H1 (cell line): ENCODE data around the gene ACVR2A. TPM values are rescaled to one million over a fixed set of nuclear protein-coding genes. Genes with fewer than 3 reads are reported as not detected.

ENCODE experiments used
- CTCF ChIA-PET: fragments of 300-600 bp; sonication (Branson Sonifier 250); formaldehyde crosslinking; loops from one replicate; lab custom pipeline; 2021; ENCODE audit not compliant: partially characterized antibody; lab: Charles Lee
- POLR2A ChIA-PET: fragments of 300-600 bp; sonication (Branson Sonifier 250); formaldehyde crosslinking; loops from one replicate; lab custom pipeline; 2021; ENCODE audit warnings: inconsistent platforms; ENCODE audit not compliant: partially characterized antibody; lab: Charles Lee
- DNase-seq, 2 experiments: peaks; one replicate each; pipeline versions ENCODE4 v3.0.0 to v3.0.0-alpha.2; 2010 to 2022; ENCODE audit warnings: low spot score in 2 of 2, low read depth in 1 of 2, mixed read lengths in 1 of 2
- FAIRE-seq: peaks from 2 replicates; lab custom pipeline; 2011; peaks lifted over from hg19 to GRCh38; lab: Jason Lieb, UNC
- H2AFZ ChIP-seq: 2 replicates; pipeline ENCODE4 v1.8.1; 2012; ENCODE audit warnings: low read length, inconsistent platforms
- H2AK5ac ChIP-seq: 2 replicates; pipeline ENCODE4 v1.6.1; 2013; ENCODE audit warnings: low read depth, low read length
- H2BK120ac ChIP-seq: replicated peaks from 2 replicates; pipeline ENCODE3; 2013; ENCODE audit warnings: low read depth, low read length, inconsistent platforms
- H2BK12ac ChIP-seq: 2 replicates; pipeline ENCODE4 v1.6.1; 2013; ENCODE audit warnings: low read depth, low read length
- H2BK15ac ChIP-seq: 2 replicates; pipeline ENCODE4 v1.6.1; 2013; ENCODE audit warnings: low read length
- H2BK20ac ChIP-seq: 2 replicates; pipeline ENCODE4 v1.6.1; 2013; ENCODE audit warnings: low read length
- H2BK5ac ChIP-seq: 2 replicates; pipeline ENCODE4 v1.6.1; 2013; ENCODE audit warnings: low read depth, low read length
- H3K14ac ChIP-seq: 2 replicates; pipeline ENCODE4 v1.6.1; 2013; ENCODE audit warnings: inconsistent platforms; ENCODE audit not compliant: insufficient read length
- H3K18ac ChIP-seq: 2 replicates; pipeline ENCODE4 v1.6.1; 2013; ENCODE audit warnings: low read length; ENCODE audit errors: extremely low read depth
- H3K23ac ChIP-seq: 2 replicates; pipeline ENCODE4 v1.6.1; 2013; ENCODE audit warnings: inconsistent platforms; ENCODE audit not compliant: insufficient read length
- H3K23me2 ChIP-seq: 2 replicates; pipeline ENCODE4 v1.6.1; 2013; ENCODE audit warnings: low read depth, low read length
- H3K27ac ChIP-seq: 2 replicates; pipeline ENCODE4 v1.6.1; 2011; ENCODE audit warnings: low read depth, low read length, inconsistent platforms
- H3K27me3 ChIP-seq, 4 experiments: replicated peaks in 1 of 4; 1 replicate in 1 of 4; 2 replicates in 3 of 4; pipeline versions ENCODE4 v1.6.1 to v1.8.1; 2011 to 2013; ENCODE audit warnings: low read length in 3 of 4, mild to moderate bottlenecking in 3 of 4, inconsistent platforms in 2 of 4, mixed read lengths in 2 of 4, moderate library complexity in 1 of 4; ENCODE audit not compliant: control insufficient read depth in 3 of 4, insufficient read depth in 3 of 4; ENCODE audit errors: extremely low read depth in 1 of 4
- H3K36me3 ChIP-seq, 4 experiments: 2 replicates each; pipeline versions ENCODE4 v1.6.1 to v1.8.1; 2011 to 2013; ENCODE audit warnings: mild to moderate bottlenecking in 4 of 4, low read length in 3 of 4, moderate library complexity in 2 of 4, control low read depth in 1 of 4, inconsistent platforms in 1 of 4; ENCODE audit not compliant: insufficient read depth in 4 of 4, control insufficient read depth in 2 of 4
- H3K4ac ChIP-seq: replicated peaks from 2 replicates; pipeline ENCODE3; 2013; ENCODE audit warnings: low read length, low read depth, mixed read lengths, inconsistent platforms; ENCODE audit not compliant: insufficient read length
- H3K4me1 ChIP-seq, 4 experiments: replicated peaks in 1 of 4; 1 replicate in 1 of 4; 2 replicates in 3 of 4; pipeline versions ENCODE4 v1.6.1 to v1.8.1; 2011 to 2013; ENCODE audit warnings: low read length in 3 of 4, inconsistent platforms in 2 of 4, mixed read lengths in 1 of 4; ENCODE audit not compliant: insufficient read depth in 4 of 4, control insufficient read depth in 3 of 4
- H3K4me2 ChIP-seq, 2 experiments: 2 replicates each; pipeline versions ENCODE4 v1.6.1 to v1.8.1; 2011 to 2013; ENCODE audit warnings: low read depth in 2 of 2, low read length in 2 of 2, control low read depth in 1 of 2, inconsistent platforms in 1 of 2, mild to moderate bottlenecking in 1 of 2; ENCODE audit not compliant: insufficient read depth in 1 of 2
- H3K4me3 ChIP-seq, 4 experiments: fragments of 200-600, 300-600 bp in 1 of 4; sonication (generic), shearing (Covaris generic), sonication (Bioruptor Twin) in 1 of 4; 2 replicates each; pipeline versions ENCODE4 v1.5.1 to v1.8.1; 2011 to 2016; ENCODE audit warnings: low read length in 4 of 4, low read depth in 3 of 4, control low read depth in 2 of 4, inconsistent platforms in 2 of 4, mild to moderate bottlenecking in 2 of 4, mixed read lengths in 1 of 4, moderate library complexity in 1 of 4; ENCODE audit not compliant: insufficient read depth in 2 of 4; ENCODE audit errors: extremely low read depth in 1 of 4
- H3K56ac ChIP-seq: replicated peaks from 2 replicates; pipeline ENCODE3; 2013; ENCODE audit warnings: low read depth, mild to moderate bottlenecking, mixed read lengths, low read length, inconsistent platforms; ENCODE audit not compliant: insufficient read length
- H3K79me1 ChIP-seq: 2 replicates; pipeline ENCODE4 v1.6.1; 2013; ENCODE audit warnings: low read depth, low read length, control low read depth
- H3K79me2 ChIP-seq, 2 experiments: 2 replicates each; pipeline versions ENCODE4 v1.6.1 to v1.8.1; 2012 to 2013; ENCODE audit warnings: low read length in 2 of 2, mild to moderate bottlenecking in 2 of 2, inconsistent platforms in 1 of 2; ENCODE audit not compliant: insufficient read depth in 2 of 2, control insufficient read depth in 1 of 2
- H3K9ac ChIP-seq, 4 experiments: replicated peaks in 1 of 4; 1 replicate in 1 of 4; 2 replicates in 3 of 4; pipeline versions ENCODE4 v1.6.1 to v1.8.1; 2011 to 2013; ENCODE audit warnings: low read depth in 3 of 4, low read length in 3 of 4, control low read depth in 2 of 4, mild to moderate bottlenecking in 2 of 4, moderate library complexity in 2 of 4, inconsistent platforms in 1 of 4; ENCODE audit errors: extremely low read depth in 1 of 4
- H3K9me3 ChIP-seq, 2 experiments: 2 replicates each; pipeline versions ENCODE4 v1.6.1 to v1.8.1; 2012 to 2013; ENCODE audit warnings: mild to moderate bottlenecking in 2 of 2, moderate library complexity in 2 of 2, control low read depth in 1 of 2, inconsistent platforms in 1 of 2, low read depth in 1 of 2, low read length in 1 of 2, mixed read lengths in 1 of 2; ENCODE audit not compliant: insufficient read depth in 2 of 2
- H4K20me1 ChIP-seq, 2 experiments: replicated peaks in 1 of 2; 2 replicates each; pipeline versions ENCODE3 to v1.8.1; 2011 to 2013; ENCODE audit warnings: inconsistent platforms in 2 of 2, low read length in 2 of 2, mild to moderate bottlenecking in 1 of 2; ENCODE audit not compliant: insufficient read depth in 2 of 2, control insufficient read depth in 1 of 2
- H4K5ac ChIP-seq: 2 replicates; pipeline ENCODE4 v1.6.1; 2013; ENCODE audit warnings: low read length, low read depth, mixed read lengths, inconsistent platforms; ENCODE audit not compliant: insufficient read length
- H4K8ac ChIP-seq: 2 replicates; pipeline ENCODE4 v1.8.0; 2013; ENCODE audit warnings: mild to moderate bottlenecking, moderate library complexity, low read length, inconsistent platforms; ENCODE audit not compliant: insufficient read depth; ENCODE audit errors: extremely low read depth
- H4K91ac ChIP-seq: replicated peaks from 2 replicates; pipeline ENCODE3; 2013; ENCODE audit warnings: low read length, mixed read lengths, inconsistent platforms; ENCODE audit not compliant: insufficient read length
- CTBP2 ChIP-seq: IDR thresholded peaks from 2 replicates; pipeline ENCODE4 v1.7.0; 2011; ENCODE audit warnings: borderline replicate concordance, mild to moderate bottlenecking, moderate library complexity, mixed read lengths, low read length; ENCODE audit not compliant: insufficient read depth, insufficient read length
- CTCF ChIP-seq, 3 experiments: IDR thresholded peaks; 1 replicate in 2 of 3; 2 replicates in 1 of 3; pipeline versions ENCODE4 v1.5.1 to v1.6.1; 2011; ENCODE audit warnings: low read length in 3 of 3, mild to moderate bottlenecking in 3 of 3, inconsistent platforms in 2 of 3, low read depth in 1 of 3, moderate library complexity in 1 of 3; ENCODE audit not compliant: insufficient read depth in 1 of 3; ENCODE audit errors: control extremely low read depth in 1 of 3
- EP300 ChIP-seq, 2 experiments: IDR thresholded peaks; 1 replicate in 1 of 2; 2 replicates in 1 of 2; pipeline ENCODE4 v1.6.1; 2011 to 2012; ENCODE audit warnings: low read depth in 2 of 2, low read length in 2 of 2, mild to moderate bottlenecking in 2 of 2, borderline replicate concordance in 1 of 2, inconsistent platforms in 1 of 2, moderate library complexity in 1 of 2
- KDM5A ChIP-seq: fragments of 200-600 bp; IDR thresholded peaks from 2 replicates; pipeline ENCODE4 v1.7.1; 2012; ENCODE audit warnings: mild to moderate bottlenecking, low read length, inconsistent platforms, mixed read lengths
- RBBP5 ChIP-seq: IDR thresholded peaks from 2 replicates; pipeline ENCODE4 v1.7.1; 2012; ENCODE audit warnings: low read depth, mild to moderate bottlenecking, inconsistent platforms, low read length, moderate library complexity, borderline replicate concordance
- WGBS, 2 experiments: shearing (Covaris generic) in 1 of 2; methylation state at CpG; one replicate each; pipeline versions ENCODE4 v1.1.6 to v1.1.7; 2013 to 2015; ENCODE audit warnings: low lambda C conversion rate in 2 of 2, mixed read lengths in 2 of 2, inconsistent platforms in 1 of 2, low coverage in 1 of 2, missing lambda C conversion rate in 1 of 2; ENCODE audit not compliant: insufficient replicate concordance in 2 of 2, insufficient coverage in 1 of 2, insufficient read length in 1 of 2; ENCODE audit errors: extremely low coverage in 1 of 2, missing lambda C conversion rate in 1 of 2; 5-methylcytosine and 5-hydroxymethylcytosine counted together
- polyA plus RNA-seq, 7 experiments: library from polyadenylated mRNA; depleted of rRNA in 3 of 7; stranded (reverse) in 5 of 7; unstranded in 2 of 7; fragments of >200 nt in 5 of 7; fragments of 200-250 nt in 2 of 7; gene quantifications; 1 replicate in 5 of 7; 2 replicates in 1 of 7; 4 replicates in 1 of 7; pipeline versions ENCODE4 v1.2.1 to v1.2.3, GENCODE V29; 2011 to 2013; ENCODE audit warnings: missing spikeins in 2 of 7, mixed read lengths in 2 of 7
- total RNA-seq: library from RNA; stranded (reverse); fragmentation: NEBNext Ultra II Directional; extraction: Animal tissue kit (Norgen Biotek cat#: 25700); gene quantifications from 2 replicates; pipeline ENCODE4 v1.2.1, GENCODE V29; 2021

Gene ACVR2A
- total and polyA plus RNA-seq, 2 of the 8 experiments (the other 6 are each of a cell fraction or from before 2014, with no cell fraction given), result 3.4 to 18.1 TPM

- WGBS, 2 experiments, result 83% methylated on average over 2 of the region's 2 CpGs; no CpG with 5 or more reads in 1 of the 2 experiments
- no peaks in the 10 kb centered on the region for H3K79me2 ChIP-seq
- no peak overlapping the region for H3K9ac ChIP-seq
- no peak overlapping the region for H3K4me3 ChIP-seq
- H4K91ac ChIP-seq, result no peak overlapping the region
- CTCF ChIA-PET, result interaction anchor here (0.7 kb wide), 1 partner anchor 27 kb away, joined by 5 read pairs; no protein-coding TSS in a partner anchor
- no peaks in the 10 kb centered on the region for H3K27me3 ChIP-seq
- H3K18ac ChIP-seq, result no peak overlapping the region
- H2BK15ac ChIP-seq, result no peak overlapping the region
- no peak overlapping the region for H2BK5ac ChIP-seq
- POLR2A ChIA-PET, result no interaction called here
- no peaks in the 10 kb centered on the region for H3K36me3 ChIP-seq
- no peak overlapping the region for H4K5ac ChIP-seq
- H3K27ac ChIP-seq, result no peak overlapping the region
- no peak overlapping the region for H2BK120ac ChIP-seq
- H3K23ac ChIP-seq, result no peak overlapping the region
- FAIRE-seq, result no peak
- no peaks in the 10 kb centered on the region for H3K9me3 ChIP-seq
- H3K4ac ChIP-seq, result no peak overlapping the region
- H3K56ac ChIP-seq, result no peak overlapping the region
- no peak overlapping the region for H3K14ac ChIP-seq
- no peak overlapping the region for H3K4me2 ChIP-seq
- H2AFZ ChIP-seq, result no peak overlapping the region
- no peak overlapping the region for H2AK5ac ChIP-seq
- H2BK12ac ChIP-seq, result no peak overlapping the region
- H3K4me1 ChIP-seq, result no peaks in the 10 kb centered on the region
- no peaks in the 10 kb centered on the region for H3K79me1 ChIP-seq
- DNase-seq, result no peak
- H3K23me2 ChIP-seq, result no peaks in the 10 kb centered on the region
- no peak overlapping the region for H4K8ac ChIP-seq
- H4K20me1 ChIP-seq, result no peaks in the 10 kb centered on the region
- H2BK20ac ChIP-seq, result no peak overlapping the region
- no peak for TF ChIP-seq CTBP2
- no peak for TF ChIP-seq CTCF (IDR thresholded peaks at IDR 0.05; ENCODE audit: control extremely low read depth in 1 of 3, insufficient read depth in 1 of 3, low read depth in 1 of 3, low read length in 3 of 3)
- TF ChIP-seq KDM5A, result no peak
- no peak for TF ChIP-seq RBBP5
- no peak for TF ChIP-seq EP300 (IDR thresholded peaks at IDR 0.05; ENCODE audit: borderline replicate concordance in 1 of 2, low read depth in 2 of 2, low read length in 2 of 2)
These were observed 8.7 kb upstream of the ACVR2A start for GRCh38 chr2:147836099-147836498.
